CMK (cell line): Measurements from ENCODE around the gene ZBTB21.
"Not testable (repeated sequence)": the region's sequence is repeated elsewhere in the genome, so short reads cannot be mapped to it uniquely, and the experiment has no call there.

ENCODE experiments used
- DNase-seq: peaks from one replicate; pipeline ENCODE4 v3.0.0-alpha.2; 2010; ENCODE audit warnings: low read depth

ZBTB21 gene

GRCh38 chr21:42019101-42019605 is 9.0 kb upstream of the ZBTB21 start:
- DNase-seq: no peak

DNA sequence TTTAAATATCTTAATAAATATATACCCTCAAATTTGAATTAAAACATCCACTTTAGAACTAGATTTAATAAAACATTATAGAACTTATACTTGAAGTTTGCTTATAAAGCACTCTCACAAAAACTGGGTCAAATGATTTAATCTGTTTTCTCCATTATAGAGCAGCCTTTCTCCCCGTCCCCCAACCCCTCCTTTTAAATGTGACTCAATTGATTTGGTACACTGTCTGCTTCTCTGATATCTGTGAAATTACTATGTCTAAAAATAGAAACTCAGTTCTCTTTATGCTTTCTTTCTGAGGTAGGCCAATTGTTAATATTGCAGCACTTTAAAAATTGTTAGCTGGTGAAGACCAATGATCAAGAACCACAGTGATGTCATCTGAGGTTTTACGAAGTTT is 6.9 kb upstream of the ZBTB21 start:
- DNase-seq: no peak

DNA sequence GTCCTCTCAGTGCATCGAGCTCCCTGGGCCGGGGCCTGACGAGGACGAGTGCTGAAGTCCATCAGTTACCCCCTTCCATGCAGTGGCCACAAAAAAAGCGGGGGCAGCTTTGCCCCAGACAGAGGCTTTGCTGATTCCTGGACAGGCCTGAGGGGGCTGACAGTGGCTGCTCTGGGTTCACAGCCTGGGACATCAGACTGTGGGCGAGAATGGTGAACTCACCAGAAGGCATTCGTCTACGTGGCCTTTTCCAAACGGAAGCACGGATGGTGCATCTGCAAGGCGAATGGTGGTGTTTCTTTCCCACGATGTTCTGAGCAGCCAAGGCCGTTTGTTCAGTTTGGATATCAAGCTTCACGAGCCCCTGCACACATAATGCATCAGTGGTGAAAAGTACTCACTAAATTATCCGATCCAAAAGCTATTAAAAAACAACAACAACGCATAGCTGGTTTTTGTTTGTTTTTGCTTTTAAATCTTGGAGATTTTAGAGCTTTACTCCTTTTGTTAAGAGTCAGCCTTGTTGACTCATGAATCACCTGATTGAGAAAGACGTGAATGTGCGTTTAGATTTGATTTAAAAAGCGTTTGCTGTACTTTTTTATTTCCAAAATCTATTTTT is 6.3 kb upstream of the ZBTB21 start:
- DNase-seq: no peak

- DNase-seq: no peak
Observed at GRCh38 chr21:42013931-42014330, 3.8 kb upstream of the ZBTB21 start.

- no peak for DNase-seq
Observed at GRCh38 chr21:42013376-42013775, 3.2 kb upstream of the ZBTB21 start.

DNA sequence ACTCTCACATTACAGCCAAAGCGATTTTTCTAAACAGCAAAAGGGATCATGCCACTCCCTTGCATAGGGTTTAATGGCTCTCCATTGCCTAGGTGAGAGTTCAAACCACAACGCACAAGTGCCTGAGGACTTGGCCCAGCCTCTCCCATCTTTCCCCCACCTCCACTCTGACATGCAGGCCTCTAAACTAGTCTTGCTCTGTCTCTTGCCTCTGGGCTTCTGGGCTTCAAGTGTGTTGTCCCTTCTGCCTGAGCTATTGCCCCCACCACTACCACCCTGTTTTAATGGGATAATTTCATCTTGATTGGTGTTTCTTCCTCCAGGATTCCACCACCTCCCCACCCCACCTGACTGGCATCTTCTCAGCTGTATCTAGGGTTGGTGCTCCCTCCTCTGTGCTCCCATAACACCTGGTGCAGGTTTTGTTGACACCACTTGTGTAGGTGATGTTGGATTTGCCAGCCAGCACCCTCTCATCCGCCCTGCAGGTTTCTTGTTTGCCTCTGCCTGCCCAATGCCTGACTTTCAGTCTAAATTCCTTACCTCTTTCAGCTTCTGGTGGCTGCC is 2.7 kb upstream of the ZBTB21 start:
- DNase-seq: no peak

DNA sequence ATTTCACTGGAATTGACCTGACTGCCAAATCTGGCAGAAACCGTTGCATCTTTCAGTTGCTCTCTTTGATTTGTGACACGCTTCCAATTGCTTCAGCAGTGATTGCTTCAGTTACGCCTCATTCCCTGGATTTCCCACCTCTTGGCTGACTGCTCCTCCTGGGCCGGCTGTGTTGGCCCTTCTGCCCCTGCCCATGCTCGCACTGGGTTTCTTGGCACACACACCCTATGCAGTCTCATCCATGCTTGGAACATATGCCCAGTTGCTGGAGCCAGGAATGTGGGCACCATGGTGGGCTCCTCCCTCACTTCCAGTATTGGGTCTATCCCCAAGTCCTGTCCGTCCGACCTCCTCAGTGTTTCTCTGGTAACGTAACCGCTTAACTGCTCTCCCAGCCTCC is 2.2 kb upstream of the ZBTB21 start:
- DNase-seq: no peak

DNA sequence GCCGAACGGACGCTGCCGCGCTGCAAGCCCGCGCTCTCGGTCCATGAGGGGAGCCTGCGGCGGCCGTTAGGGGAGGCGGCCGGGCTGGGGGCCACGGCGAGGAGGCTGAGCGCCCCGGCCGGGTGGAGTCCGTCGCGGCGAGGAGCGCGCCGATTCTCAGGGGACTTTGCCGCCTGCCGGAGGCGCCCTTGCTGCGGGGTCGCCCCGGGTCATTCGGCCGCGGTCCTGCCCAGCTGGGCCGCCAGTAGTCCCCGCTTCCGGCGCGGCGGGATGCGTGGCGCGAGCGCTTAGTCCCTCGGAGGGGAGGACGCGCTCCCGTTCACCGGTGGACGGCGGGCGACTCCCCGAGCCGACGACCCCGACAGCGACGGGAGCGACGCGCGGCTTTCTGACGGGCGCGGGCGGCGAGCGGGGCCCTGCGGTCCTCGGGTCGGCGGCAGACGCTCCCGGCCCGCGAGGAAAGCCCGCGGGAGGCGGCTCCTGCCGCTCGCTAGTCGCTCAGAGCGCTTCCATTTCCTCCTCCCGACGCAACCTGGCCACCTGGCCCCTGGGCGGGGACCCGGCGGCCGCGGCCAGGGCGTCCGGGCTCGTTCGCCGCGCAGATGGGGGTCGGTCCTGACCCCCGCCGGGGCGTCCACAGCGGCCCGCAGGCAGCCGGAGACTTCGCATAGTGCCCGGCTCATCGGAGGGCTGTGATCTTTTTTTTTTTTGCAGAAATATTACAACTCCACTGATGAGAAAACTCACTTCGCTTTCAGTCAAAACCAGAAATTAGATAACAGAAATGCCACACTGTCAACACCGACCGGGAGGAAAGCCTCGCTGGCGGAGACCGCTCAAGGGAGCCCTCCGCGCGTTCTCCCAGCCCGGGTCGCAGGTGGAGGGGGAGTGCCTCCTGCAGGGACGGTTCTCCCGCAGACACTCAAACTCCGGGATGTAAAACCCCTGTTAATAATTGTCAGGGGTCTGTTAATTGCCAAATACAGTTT is 641 bp upstream of the ZBTB21 start:
- no peak for DNase-seq

DNA sequence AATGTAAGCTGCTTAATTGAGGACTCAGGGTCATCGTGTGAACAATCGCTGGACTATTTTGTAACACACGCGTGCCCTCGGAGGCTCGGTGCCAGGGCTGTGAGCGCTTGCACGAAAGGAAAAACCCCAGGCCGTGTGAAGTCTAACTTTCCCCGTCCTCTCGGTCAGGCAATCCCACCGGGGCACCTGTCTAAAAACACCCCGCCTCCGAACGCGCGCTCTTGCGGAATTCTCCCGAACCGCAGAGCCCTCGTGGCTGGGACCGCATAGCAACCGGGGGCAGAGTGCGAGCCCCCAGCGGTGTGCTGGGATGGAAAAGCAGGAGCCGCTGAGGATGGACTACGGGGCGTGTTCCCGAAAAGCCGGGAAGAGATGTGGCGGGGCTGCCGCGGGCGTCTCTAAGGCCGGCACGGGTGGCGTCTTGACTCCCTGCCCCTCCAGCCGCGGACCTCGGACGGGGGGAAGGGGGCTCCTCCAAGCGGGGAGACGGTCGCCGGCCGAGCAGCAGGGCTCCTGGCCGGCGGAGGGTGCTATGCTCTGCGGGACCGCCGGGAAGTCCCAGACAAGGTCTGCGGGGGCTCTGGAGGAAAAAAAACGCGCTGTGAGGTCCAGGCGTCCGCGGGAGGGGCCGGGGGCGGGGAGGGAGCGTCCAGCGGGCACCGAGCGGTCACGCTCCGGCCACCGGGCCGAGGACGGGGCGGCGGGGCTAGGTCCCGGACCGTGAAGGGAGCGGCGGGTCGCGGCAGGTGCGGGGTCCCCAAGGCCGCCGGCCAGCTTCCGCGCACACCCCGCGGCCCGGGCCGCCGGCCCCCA is 936 bp downstream of the ZBTB21 start:
- no peak for DNase-seq

DNA sequence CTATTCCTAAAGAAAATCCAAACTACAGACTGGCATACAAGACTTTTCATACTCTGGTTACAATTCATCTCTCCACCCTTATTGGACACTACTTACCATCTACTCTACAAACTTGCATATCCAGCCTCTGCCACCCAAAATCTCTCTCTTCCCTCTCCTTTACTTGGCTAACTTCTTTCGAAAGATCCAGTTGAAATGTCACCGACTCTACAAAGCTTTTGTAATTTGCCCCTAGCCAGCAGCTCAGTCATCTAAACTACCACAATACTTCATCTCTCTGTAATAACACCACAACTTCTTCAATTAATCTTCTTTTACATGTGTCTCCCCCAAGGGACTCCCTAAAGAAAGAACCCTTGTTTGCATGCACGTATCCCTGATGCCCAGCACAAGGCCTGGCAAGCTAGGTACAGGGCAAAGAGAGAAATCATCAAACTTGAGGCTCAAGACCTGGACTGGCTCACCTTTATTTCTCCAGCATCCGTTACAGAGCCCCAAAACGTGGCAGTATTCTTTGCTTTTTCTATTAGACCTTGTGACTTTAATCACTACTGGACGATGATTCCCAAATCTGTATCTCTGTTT is 2.7 kb downstream of the ZBTB21 start:
- DNase-seq: no peak

DNA sequence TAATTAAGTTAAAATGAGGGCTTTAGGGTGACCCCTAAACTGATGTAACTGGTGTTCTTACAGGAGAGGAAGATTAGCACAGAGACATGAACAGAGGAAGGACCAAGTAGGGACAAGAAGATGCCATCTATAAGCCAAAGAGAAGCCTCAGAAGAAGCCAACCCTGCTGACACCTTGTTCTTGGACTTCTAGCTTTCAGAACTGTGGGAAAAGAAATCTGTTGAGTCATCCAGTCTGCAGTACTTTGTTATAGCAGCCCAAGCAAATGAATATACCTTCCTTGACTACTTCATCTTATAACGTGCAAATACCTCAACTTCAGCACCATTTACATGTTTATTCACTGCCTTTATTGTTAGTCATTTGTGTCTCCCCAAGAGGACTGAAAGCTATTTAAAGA is 3.4 kb downstream of the ZBTB21 start:
- DNase-seq: no peak

DNA sequence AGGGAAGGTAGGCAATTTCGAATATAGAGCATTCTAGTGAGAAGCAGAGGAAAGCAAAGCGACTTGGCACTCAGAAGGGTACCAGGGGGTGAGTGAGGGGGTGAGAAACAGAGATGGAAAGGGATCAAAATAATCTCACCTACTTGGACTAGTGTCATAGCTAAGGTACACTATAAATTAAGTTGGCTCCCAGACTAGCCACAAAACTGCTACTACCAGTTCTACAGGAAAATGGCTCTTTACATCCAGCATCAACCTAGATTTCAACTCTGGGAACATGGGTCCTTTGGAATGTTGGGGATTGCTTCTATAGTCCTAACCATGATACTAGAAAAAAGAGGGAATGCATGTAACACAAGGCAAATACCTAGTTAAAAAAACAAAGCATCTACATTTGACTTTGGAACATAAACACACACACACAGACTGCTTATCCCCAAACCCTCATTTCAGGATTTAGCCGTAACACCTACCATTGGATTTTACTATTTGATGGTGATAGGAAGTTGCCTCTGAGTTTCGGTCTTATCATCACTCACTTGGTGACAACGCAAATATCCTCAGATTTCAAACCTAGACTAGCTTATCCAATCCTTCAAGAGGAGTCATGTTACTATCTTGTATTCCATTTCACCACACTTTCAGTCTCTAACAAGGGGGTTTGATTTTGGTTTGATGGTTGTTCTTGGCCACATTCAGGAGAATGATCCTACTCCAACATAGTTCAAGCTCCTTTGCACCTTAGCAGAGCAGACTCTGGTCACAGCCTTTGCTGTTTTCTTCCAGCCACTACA is 5.6 kb downstream of the ZBTB21 start:
- DNase-seq: no peak

DNA sequence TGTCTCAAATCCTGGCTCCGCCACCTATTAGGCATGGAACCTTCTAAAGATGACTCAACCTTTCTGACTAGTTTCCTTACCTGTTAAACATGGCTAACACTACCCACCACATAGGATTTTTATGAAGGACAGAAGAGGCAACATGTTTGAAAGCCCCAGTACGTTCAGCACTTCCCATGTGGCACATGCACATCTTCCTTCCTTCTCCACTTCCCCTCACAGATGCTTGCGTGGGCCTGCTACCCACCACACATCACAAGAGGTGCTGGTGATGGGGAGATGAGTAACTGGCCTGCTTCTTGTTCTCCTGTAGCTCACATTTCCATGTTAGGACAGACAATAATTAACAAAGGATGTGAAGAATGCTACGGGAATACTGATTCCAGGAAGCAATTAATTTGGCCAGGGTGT is 7.1 kb downstream of the ZBTB21 start:
- DNase-seq: no peak

- DNase-seq: no peak
Observed at GRCh38 chr21:42002421-42002958, 7.7 kb downstream of the ZBTB21 start.

GRCh38 chr21:42001781-42002180 is 8.4 kb downstream of the ZBTB21 start:
- DNase-seq: no peak

DNA sequence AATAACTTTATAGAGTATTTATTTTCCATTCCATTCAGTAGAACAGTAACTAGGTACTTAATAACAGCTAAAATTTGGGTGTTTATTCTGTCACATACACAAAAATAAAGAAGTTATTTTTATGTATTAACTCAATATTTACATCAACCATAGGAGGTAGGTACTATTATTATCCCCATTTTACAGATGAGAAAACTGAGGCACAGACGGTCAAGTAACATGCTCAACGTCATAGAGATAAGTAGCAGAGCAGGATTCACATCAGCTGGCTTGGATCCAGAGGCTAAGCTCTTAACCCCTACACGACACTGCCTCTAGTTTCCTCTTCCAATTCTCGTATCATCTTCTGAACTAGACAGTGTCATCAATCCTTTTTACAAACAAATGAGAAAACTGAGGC is 9.3 kb downstream of the ZBTB21 start:
- no peak for DNase-seq

DNA sequence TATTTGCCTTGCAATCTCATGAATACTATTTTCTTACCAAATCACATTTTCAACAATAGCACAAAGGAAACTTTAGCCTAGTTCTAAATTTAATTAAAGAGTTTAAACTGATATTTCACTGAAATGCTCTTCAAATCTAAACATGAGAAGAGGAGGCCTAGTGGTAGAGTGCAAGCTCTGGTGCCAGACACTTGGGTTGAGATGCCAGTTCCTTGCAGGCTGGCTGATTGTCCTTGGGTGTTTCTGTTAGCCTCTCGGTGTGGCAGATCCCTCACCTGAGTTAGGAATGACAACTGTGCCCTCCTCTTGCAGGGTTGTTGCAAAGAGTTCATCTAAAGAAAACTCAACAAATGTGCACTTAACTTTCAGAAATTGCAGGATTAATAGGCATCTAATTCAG is 12.5 kb downstream of the ZBTB21 start:
- no peak for DNase-seq

- no peak for DNase-seq
Observed at GRCh38 chr21:41995577-41995976, 14.6 kb downstream of the ZBTB21 start.

DNA sequence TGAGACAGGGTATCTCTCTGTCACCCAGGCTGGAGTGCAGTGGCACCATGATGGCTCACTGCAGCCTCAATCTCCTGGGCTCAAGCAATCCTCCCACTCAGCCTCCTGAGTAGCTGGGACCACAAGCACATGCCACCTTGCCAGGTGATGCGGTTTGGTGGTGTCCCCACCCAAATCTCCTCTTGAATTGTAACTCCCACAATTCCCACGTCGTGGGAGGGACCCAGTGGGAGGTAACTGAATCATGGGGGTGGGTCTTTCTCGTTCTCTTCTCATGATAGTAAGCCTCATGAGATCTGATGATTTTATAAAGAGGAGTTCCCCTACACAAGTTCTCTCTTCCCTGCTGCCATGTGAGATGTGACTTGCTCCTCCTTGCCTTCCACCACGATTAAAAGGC is 15.5 kb downstream of the ZBTB21 start:
- DNase-seq: not testable (repeated sequence)

- no peak for DNase-seq
Observed at GRCh38 chr21:41993744-41994143, 16.4 kb downstream of the ZBTB21 start.

GRCh38 chr21:41992576-41992975 is 17.6 kb downstream of the ZBTB21 start:
- DNase-seq: no peak
